ENCODE measurements around the gene TLE3. TPM values are rescaled to one million over a fixed set of nuclear protein-coding genes. Genes with fewer than 3 reads are reported as not detected.

Gene TLE3
- total RNA-seq, 1 donor from 2014 or later = 124 TPM

- no peak for TF ChIP-seq CTCF (IDR thresholded peaks at IDR 0.05; ENCODE audit: unreplicated experiment)
- no peak overlapping the region for H3K4me3 Mint-ChIP-seq (ENCODE audit: low read depth)
Observed at GRCh38 chr15:69997813-69998212, 99.9 kb downstream of the TLE3 start.

More at GRCh38 chr15:69997813-69998212, 99.9 kb downstream of the TLE3 start:
- peaks cover 15% of the 10 kb centered on the region for H3K4me1 Mint-ChIP-seq (ENCODE audit: low read depth)
- no peak for DNase-seq (ENCODE audit: low spot score, unreplicated experiment)
- H3K36me3 Mint-ChIP-seq (ENCODE audit: insufficient read depth) = no peaks in the 10 kb centered on the region
- peaks cover 4% of the 10 kb centered on the region for H3K9me3 Mint-ChIP-seq (ENCODE audit: low read depth)
- H3K27me3 Mint-ChIP-seq = peaks cover 73% of the 10 kb centered on the region
- H3K27ac Mint-ChIP-seq = no peak overlapping the region

Small RNAs within 50 kb of the gene (microRNA-seq; reads per million reads assigned to microRNA genes)
- gene MIR629 (ENCODE audit: borderline number of aligned reads, unreplicated experiment) = 204 reads per million, percentile 64 among the genes with 10 or more reads in this experiment
